T-helper 2 cell treated with Interferon-gamma antibody and Interleukin-4, amounts not matched to agents 5 μg/mL and 100 μg/mL, for 36 hours (primary cell): ENCODE measurements around the gene SMNDC1.

Experiments used
- DNase-seq: peaks from one replicate; pipeline ENCODE4 v3.0.0; 2021; ENCODE audit warnings: low spot score
- H3K27ac Mint-ChIP-seq: one replicate; pipeline ENCODE4 v1.8.0; 2021; ENCODE audit warnings: mild to moderate bottlenecking, mixed read lengths
- H3K27me3 Mint-ChIP-seq: one replicate; pipeline ENCODE4 v1.8.0; 2021; ENCODE audit warnings: low read depth, mixed read lengths
- H3K36me3 Mint-ChIP-seq: one replicate; pipeline ENCODE4 v1.8.0; 2021; ENCODE audit warnings: low read depth, mixed read lengths
- H3K4me1 Mint-ChIP-seq: one replicate; pipeline ENCODE4 v1.8.0; 2021; ENCODE audit warnings: low read depth, mixed read lengths
- H3K4me3 Mint-ChIP-seq: one replicate; pipeline ENCODE4 v1.8.0; 2022; ENCODE audit warnings: mild to moderate bottlenecking, moderate library complexity, mixed read lengths
- H3K9me3 Mint-ChIP-seq: one replicate; pipeline ENCODE4 v1.8.0; 2021; ENCODE audit warnings: mixed read lengths

Gene SMNDC1

DNA sequence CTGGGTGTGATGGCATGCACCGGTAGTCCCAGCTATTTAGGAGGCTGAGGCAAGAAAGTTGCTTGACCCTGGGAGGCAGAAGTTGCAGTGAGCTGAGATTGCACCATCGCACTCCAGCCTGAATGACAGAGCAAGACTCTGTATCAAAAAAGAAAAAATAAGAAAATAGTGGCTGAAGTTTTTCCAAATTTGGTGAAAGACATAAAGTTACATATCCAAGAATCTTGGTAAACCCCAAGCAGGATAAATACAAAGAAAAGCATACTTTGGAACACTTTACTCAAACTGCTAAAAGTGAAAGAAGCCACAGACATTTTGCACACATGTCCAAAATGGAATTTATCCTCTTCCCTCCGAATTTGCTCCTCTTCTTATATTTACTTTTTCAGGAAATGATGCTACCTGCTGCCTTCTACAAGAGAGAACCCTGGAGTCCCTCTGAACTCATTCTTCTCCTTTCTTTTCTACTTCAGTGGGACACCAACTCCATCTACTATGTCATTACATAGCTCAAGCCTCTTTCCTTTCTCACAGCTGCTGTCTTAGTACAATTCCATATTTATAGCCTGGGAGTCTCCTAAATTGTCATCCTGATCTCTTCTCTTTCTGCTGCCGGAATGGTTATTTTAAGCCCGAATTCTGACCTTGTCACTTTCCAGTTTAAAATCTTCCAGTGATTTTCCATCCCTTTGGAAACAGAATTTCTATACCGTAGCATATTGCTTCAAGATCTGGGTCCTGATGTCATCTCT, 17.3 kb upstream of the SMNDC1 start:
- no peak for DNase-seq
- Mint-ChIP-seq H3K9me3 (no peaks in the 10 kb centered on the region), H3K4me3 (no peak overlapping the region), H3K27me3 (no peaks in the 10 kb centered on the region), H3K4me1 (peaks cover 21% of the 10 kb centered on the region), H3K27ac (no peak overlapping the region), H3K36me3 (no peaks in the 10 kb centered on the region)

DNA sequence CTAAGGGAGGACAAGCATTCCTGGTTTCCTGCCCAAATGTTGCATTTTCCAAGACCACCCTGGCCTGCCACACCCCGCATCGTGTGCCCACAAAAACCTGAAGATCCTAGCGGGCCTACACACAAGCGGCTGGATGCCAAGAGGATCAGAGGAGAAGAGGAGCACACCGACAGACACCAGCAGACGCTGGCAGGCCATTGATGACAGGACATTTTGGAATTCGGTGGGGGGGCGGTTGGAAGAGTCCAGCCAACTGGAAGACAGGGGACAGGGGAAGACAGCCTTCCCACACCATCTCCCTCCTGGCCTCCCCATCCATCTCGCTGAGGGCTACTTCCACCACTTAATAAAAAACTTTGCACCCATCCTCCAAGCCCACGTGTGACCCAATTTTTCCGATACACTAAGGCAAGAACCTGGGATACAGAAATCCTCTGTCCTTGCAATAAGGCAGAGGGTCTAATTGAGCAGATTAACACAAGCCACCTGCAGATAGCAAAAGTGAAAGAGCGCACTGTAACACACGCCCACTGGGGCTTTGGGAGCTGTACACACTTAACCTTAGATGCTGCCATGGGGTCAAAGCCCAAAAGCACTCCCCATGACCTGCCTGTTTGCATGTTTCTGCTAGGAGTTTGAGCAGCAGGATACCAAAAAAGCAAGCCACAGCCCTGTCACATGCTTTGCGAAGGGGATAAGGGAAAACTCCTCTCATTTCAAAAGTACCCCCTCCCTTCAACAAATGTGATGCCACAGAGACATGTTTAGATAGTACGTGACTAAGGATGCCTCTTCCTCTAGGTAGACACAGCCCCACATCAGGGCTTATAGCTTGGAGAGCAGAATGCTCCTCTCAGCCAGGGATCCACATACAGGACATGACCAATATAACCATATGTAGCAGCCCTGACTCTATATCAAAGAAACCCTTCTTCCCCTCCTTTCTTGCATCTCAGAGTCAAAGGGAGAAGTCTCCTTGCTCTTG, 13.4 kb upstream of the SMNDC1 start:
- DNase-seq: no peak

DNA sequence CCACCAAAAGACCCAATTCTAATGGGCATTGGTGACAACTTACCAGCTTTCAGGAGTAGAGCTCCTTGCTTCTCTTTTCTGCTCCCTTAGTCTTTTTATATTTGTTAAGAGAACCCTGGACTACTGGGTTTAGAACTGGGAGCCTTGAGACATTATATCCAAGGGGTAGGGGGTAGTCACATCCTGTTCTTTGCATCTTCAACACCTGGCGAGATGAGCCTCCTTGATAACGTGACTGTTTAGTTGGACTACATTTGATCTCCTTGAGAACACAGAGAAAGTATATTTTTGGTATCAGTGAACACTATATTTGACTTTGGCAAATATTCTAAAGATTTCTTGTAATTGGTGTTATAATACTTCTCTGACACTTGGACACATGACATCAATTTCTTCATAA, 9.0 kb upstream of the SMNDC1 start:
- Mint-ChIP-seq H3K4me1 (peaks cover 26% of the 10 kb centered on the region), H3K27ac (no peak overlapping the region), H3K4me3 (no peak overlapping the region), H3K27me3 (no peaks in the 10 kb centered on the region), H3K36me3 (no peaks in the 10 kb centered on the region), H3K9me3 (no peaks in the 10 kb centered on the region)
- no peak for DNase-seq

More for the DNA sequence above, 13.4 kb upstream of the SMNDC1 start:
- Mint-ChIP-seq H3K4me1 (peaks cover 12% of the 10 kb centered on the region), H3K36me3 (no peaks in the 10 kb centered on the region), H3K4me3 (no peak overlapping the region), H3K27me3 (no peaks in the 10 kb centered on the region), H3K27ac (no peak overlapping the region), H3K9me3 (no peaks in the 10 kb centered on the region)

DNA sequence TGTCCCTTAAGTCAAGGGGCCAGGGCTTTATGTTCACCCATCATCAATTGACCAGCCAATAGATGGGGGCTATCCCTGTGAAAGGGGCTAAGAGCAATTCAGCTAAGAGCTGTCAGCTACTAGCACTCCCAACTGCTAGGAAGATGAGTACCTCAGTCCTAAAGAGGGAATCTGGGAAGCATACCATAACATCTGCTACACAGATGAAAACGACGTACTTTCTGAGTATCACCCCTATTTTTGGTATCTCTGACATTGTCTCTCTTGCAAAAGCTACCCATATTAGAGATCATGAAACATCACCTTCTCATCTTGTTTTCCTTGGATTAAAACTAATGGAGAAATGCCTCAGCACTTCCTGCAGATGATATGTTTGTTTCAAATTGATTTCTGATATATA, 7.5 kb upstream of the SMNDC1 start:
- no peak overlapping the region for H3K27ac Mint-ChIP-seq
- DNase-seq: no peak

DNA sequence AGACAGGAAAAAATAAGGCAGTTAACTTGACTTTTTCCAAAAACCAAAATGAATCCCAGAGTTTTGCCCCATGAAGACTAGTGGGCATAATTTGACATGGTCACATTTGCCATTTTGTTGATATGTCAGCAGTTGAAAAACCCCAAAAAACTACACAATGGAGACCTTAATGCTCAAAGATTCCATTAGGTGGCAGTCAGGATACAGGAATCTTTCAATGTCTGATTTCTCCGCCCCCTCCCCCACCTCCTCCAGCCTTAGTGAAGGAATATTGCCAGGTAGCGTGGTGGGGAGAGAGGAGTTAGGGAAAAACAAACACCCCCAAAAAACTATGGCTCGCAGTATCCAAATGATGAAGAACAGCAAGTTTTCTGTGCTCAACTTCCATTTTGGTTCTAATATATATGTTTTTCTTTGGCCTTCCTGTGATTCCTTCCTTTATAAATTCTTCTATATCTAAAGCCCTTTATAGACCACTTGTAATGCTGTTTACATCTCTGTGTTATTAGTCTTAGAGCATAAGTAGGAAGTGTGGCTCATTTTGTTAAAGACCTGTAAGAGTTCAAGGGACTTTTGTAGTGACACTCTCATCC, 6.7 kb upstream of the SMNDC1 start:
- Mint-ChIP-seq H3K4me3 (no peak overlapping the region), H3K27me3 (no peaks in the 10 kb centered on the region), H3K27ac (no peak overlapping the region), H3K36me3 (no peaks in the 10 kb centered on the region), H3K4me1 (peaks cover 19% of the 10 kb centered on the region), H3K9me3 (no peaks in the 10 kb centered on the region)
- no peak for DNase-seq

More for the DNA sequence above, 7.5 kb upstream of the SMNDC1 start:
- no peak overlapping the region for H3K4me3 Mint-ChIP-seq
- H3K4me1 Mint-ChIP-seq: peaks cover 19% of the 10 kb centered on the region
- H3K36me3 Mint-ChIP-seq: no peaks in the 10 kb centered on the region
- no peaks in the 10 kb centered on the region for H3K9me3 Mint-ChIP-seq
- no peaks in the 10 kb centered on the region for H3K27me3 Mint-ChIP-seq

DNA sequence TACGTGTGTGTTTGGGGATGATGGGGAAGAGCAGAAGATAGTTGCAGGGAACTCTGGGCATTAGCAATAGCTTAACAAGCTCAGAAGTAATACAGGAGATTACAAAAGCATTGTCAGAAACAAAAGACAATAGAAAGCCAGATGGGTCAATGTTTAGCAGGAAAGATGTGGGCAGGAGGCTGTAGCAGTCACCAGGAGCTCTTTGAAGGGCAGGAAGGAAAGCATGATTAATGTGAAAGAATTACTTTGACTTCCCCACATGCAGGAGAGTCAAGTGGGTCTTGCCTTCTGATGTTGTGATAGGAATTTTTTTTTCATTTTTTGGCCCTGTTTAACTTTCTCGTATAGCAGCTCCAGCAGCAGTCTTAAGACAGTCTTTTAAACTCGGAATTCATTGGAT, 6.0 kb upstream of the SMNDC1 start:
- no peaks in the 10 kb centered on the region for H3K9me3 Mint-ChIP-seq
- H3K36me3 Mint-ChIP-seq: no peaks in the 10 kb centered on the region
- DNase-seq: no peak
- H3K4me3 Mint-ChIP-seq: no peak overlapping the region
- H3K27ac Mint-ChIP-seq: no peak overlapping the region
- peaks cover 23% of the 10 kb centered on the region for H3K4me1 Mint-ChIP-seq
- H3K27me3 Mint-ChIP-seq: no peaks in the 10 kb centered on the region

DNA sequence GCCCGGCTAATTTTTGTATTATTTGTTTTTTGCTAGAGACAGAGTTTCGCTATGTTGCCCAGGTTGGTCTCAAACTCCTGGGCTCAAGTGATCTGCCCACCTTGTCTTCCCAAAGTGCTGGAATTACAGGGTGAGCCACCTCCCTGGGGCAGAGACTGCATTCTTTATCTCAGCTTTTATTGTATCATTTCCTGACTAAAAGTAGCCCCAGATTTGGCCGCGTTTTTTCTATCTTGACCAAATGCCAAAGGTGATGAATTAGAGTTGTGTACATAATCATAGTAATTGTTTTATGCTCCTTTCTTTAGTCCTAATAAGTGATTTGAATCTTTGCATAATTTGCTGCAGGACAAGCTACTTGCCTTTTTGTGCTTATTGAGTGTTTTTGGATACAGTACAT, 3.1 kb upstream of the SMNDC1 start:
- Mint-ChIP-seq H3K4me3 (no peak overlapping the region), H3K36me3 (peaks cover 12% of the 10 kb centered on the region), H3K9me3 (no peaks in the 10 kb centered on the region), H3K27ac (no peak overlapping the region), H3K4me1 (peaks cover 32% of the 10 kb centered on the region), H3K27me3 (no peaks in the 10 kb centered on the region)
- DNase-seq: no peak

DNA sequence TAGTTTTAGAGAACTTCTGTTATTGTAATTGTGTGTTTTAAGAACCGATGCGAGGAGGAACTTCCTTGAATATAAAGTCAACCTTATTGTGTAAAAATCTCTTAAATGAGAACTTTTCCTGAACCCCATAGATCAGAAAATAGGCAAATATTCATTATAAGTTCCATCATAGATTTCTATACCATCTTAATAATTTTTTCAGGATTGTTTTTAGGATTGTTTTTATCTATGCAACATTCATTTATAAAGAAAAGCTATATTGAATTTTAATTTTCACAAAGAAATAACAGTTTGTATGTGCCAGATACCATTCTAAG, 1.7 kb upstream of the SMNDC1 start:
- Mint-ChIP-seq H3K4me3 (peak overlapping the region; percentile 95), H3K36me3 (peaks cover 23% of the 10 kb centered on the region), H3K4me1 (peaks cover 41% of the 10 kb centered on the region), H3K27ac (peak overlapping the region; percentile 67), H3K9me3 (no peaks in the 10 kb centered on the region), H3K27me3 (no peaks in the 10 kb centered on the region)
- no peak for DNase-seq

DNA sequence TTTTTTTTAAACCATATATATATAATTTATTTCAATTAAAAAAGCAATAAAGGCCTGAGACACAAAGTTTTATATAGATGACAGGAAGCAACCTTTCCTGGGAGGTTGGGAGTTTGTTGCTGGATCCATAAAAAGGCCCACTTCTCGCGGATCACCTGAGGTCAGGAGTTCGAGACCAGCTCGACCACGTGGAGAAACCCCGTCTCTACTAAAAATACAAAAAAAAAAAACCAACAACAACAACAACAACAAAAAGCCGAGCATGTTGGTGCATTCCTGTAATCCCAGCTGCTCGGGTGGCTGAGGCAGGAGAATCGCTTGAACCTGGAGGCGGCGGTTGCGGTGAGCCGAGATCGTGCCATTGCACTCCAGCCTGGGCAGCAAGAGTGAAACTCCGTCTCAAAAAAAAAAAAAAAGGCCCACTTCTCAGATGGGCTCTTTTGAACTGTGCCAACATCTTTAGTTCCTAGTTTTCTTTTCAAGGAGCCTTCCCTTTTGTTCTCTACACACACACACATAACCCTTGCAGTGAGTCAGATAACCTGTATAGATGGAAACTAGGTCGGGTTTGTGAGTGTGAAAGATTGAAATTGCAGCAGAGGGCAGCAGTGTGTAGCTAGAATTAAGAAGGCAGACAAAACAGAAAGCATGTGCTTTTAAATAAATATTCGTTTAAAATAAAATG, 1.2 kb upstream of the SMNDC1 start:
- peak overlapping the region; percentile 96 for H3K27ac Mint-ChIP-seq
- peaks cover 40% of the 10 kb centered on the region for H3K4me1 Mint-ChIP-seq

DNA sequence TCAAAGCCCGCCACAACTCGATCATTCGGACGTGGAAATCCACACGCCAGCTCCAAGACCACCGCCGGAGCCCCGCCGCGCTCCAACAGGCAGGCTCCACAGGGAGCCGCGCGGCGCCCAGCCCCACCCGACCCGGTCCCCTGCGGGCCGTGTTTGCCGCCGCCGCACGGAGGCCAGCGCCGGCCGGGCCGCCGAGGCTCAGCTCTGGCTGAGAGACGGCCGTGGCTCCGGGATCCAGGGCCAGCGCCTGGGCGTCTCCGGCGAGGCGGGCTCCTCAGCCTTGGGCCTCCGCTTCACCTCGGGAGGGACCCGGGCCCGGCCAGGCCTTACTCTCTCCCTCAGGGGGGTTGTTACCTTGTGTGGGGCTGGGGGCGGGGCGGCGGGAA, 333 bp downstream of the SMNDC1 start:
- peak overlapping the region; percentile 95 for H3K4me3 Mint-ChIP-seq
- H3K27me3 Mint-ChIP-seq: no peaks in the 10 kb centered on the region
- peak overlapping the region; percentile 96 for H3K27ac Mint-ChIP-seq
- no peak for DNase-seq
- peaks cover 39% of the 10 kb centered on the region for H3K4me1 Mint-ChIP-seq
- peaks cover 32% of the 10 kb centered on the region for H3K36me3 Mint-ChIP-seq
- no peaks in the 10 kb centered on the region for H3K9me3 Mint-ChIP-seq

More for the DNA sequence above, 1.2 kb upstream of the SMNDC1 start:
- DNase-seq: peak; percentile 58
- no peaks in the 10 kb centered on the region for H3K27me3 Mint-ChIP-seq
- peak overlapping the region; percentile 95 for H3K4me3 Mint-ChIP-seq
- H3K9me3 Mint-ChIP-seq: no peaks in the 10 kb centered on the region
- H3K36me3 Mint-ChIP-seq: peaks cover 25% of the 10 kb centered on the region

DNA sequence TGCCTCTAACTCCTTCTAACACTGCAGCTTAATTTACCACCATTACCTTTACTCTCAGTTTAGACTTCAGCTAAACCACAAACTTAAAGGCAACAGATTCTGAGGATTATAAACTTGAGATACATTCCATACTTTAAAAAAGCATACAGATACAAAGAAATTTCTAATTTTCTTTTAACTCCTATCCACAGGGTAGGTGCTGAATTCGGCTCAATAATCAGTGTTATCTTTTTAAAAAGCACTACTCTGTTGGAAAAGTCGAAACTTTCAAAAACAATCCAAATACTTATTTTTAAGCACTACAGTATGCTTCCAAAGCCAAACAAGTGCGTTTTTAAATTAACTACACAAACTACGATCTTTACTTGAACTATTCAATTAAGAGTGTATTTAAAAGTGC, 1.0 kb downstream of the SMNDC1 start:
- peaks cover 39% of the 10 kb centered on the region for H3K4me1 Mint-ChIP-seq
- peaks cover 38% of the 10 kb centered on the region for H3K36me3 Mint-ChIP-seq

DNA sequence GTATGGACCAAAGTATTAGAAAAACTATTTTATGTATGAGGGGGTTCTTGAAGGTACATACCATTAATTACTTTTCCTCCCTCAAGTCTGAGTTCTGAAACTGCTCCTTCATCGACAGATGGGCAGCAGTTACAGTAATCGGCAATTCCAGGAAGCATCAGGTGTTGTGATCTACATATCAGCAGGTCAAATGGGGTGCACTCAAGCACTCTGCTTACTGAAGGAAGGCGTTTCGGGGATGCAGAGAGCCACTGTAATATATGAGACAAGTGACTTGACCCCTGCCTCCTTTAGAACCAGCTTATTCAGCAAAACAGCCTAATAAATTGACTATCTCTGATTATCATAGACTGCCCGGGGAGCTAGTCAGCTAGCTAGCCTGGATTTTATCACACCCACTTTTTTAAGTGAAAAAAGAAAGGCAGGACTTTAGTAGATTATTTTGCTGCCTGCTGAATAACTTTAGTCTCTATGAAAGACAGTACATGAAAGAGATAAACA, 4.2 kb downstream of the SMNDC1 start:
- H3K36me3 Mint-ChIP-seq: peaks cover 65% of the 10 kb centered on the region
- H3K27ac Mint-ChIP-seq: no peak overlapping the region

More for the DNA sequence above, 1.0 kb downstream of the SMNDC1 start:
- Mint-ChIP-seq H3K27ac (peak overlapping the region; percentile 78), H3K4me3 (peak overlapping the region; percentile 90), H3K9me3 (no peaks in the 10 kb centered on the region), H3K27me3 (no peaks in the 10 kb centered on the region)
- no peak for DNase-seq

DNA sequence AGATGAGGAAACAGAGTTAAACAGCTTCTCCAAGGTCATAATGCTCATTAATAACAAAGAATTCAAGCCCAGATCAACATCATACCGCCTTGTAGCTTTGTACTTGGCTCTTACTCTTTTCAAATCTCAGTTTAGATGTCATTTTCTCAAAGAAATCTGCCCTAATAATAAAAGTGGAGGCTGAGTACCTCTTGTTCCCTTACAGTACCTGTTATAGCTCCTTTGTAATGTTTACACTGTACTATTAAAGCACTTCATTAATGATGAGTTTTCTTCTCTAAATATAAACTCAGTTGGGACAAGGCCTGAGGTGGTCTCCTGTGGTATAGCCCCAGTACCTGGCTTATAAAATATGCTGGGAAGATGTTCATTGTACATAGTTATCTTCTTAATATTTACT, 7.8 kb downstream of the SMNDC1 start:
- no peak for DNase-seq
- peaks cover 72% of the 10 kb centered on the region for H3K36me3 Mint-ChIP-seq
- peaks cover 28% of the 10 kb centered on the region for H3K4me1 Mint-ChIP-seq
- H3K27me3 Mint-ChIP-seq: no peaks in the 10 kb centered on the region
- no peaks in the 10 kb centered on the region for H3K9me3 Mint-ChIP-seq
- H3K4me3 Mint-ChIP-seq: no peak overlapping the region
- H3K27ac Mint-ChIP-seq: no peak overlapping the region

More for the DNA sequence above, 4.2 kb downstream of the SMNDC1 start:
- Mint-ChIP-seq H3K9me3 (no peaks in the 10 kb centered on the region), H3K4me3 (no peak overlapping the region), H3K4me1 (peaks cover 47% of the 10 kb centered on the region), H3K27me3 (no peaks in the 10 kb centered on the region)
- DNase-seq: no peak
